IMR-90 (cell line): Measurements from ENCODE around the gene CCDC142. TPM values are rescaled to one million over a fixed set of nuclear protein-coding genes. Genes with fewer than 3 reads are reported as not detected.

Experiments
- ATAC-seq: fragments of 200-7000 bp; cut with Tn5 transposase; 2 replicates; pipeline ENCODE4 v1.9.1; 2020; ENCODE audit warnings: low read depth, mild to moderate bottlenecking, moderate library complexity
- BruUV-seq: library from RNA; stranded (reverse); fragments of 400-500 nt; replicated peaks from 2 replicates; lab custom pipeline; 2021; lab: Mats Ljungman, UMichigan
- CTCF ChIA-PET: fragments of 300-600 bp; formaldehyde crosslinking; extraction: SDS; loops from one replicate; lab custom pipeline; 2021; ENCODE audit warnings: antibody characterized with exemption; lab: Yijun Ruan, JAX
- POLR2A ChIA-PET: fragments of 300-600 bp; sonication (Branson Sonifier 250); formaldehyde crosslinking; loops from one replicate; lab custom pipeline; 2022; ENCODE audit warnings: antibody characterized with exemption; ENCODE audit not compliant: unreplicated experiment; lab: Charles Lee
- DNase-seq: peaks from one replicate; pipeline ENCODE4 v3.0.0; 2013
- H2AFZ ChIP-seq: replicated peaks from 2 replicates; pipeline ENCODE3; 2013; ENCODE audit warnings: low read length, mild to moderate bottlenecking; ENCODE audit not compliant: poor library complexity
- H2AK5ac ChIP-seq: 2 replicates; pipeline ENCODE4 v1.6.1; 2013; ENCODE audit warnings: low read depth, low read length, inconsistent platforms
- H2AK9ac ChIP-seq: replicated peaks from 2 replicates; pipeline ENCODE3; 2013; ENCODE audit warnings: mild to moderate bottlenecking, low read depth, low read length, moderate library complexity; ENCODE audit not compliant: poor library complexity
- H2BK120ac ChIP-seq: 2 replicates; pipeline ENCODE4 v1.6.1; 2013; ENCODE audit warnings: low read depth, low read length, inconsistent platforms
- H2BK15ac ChIP-seq: 3 replicates; pipeline ENCODE4 v1.6.1; 2013; ENCODE audit warnings: low read depth, low read length, inconsistent platforms
- H2BK20ac ChIP-seq: 2 replicates; pipeline ENCODE4 v1.6.1; 2013; ENCODE audit warnings: low read depth, mild to moderate bottlenecking, inconsistent platforms, low read length, moderate library complexity
- H2BK5ac ChIP-seq: 2 replicates; pipeline ENCODE4 v1.6.1; 2013; ENCODE audit warnings: mild to moderate bottlenecking, low read depth, low read length, inconsistent platforms; ENCODE audit not compliant: poor library complexity, severe bottlenecking
- H3K14ac ChIP-seq: replicated peaks from 2 replicates; pipeline ENCODE4 v1.6.1; 2013; ENCODE audit warnings: low read depth, low read length, inconsistent platforms
- H3K18ac ChIP-seq: 2 replicates; pipeline ENCODE4 v1.6.1; 2013; ENCODE audit warnings: low read depth, low read length, control low read depth
- H3K23ac ChIP-seq: 2 replicates; pipeline ENCODE4 v1.6.1; 2013; ENCODE audit warnings: low read depth, low read length, inconsistent platforms
- H3K27ac ChIP-seq: 2 replicates; pipeline ENCODE4 v1.5.1; 2013; ENCODE audit warnings: mild to moderate bottlenecking, control low read depth, low read length; ENCODE audit not compliant: insufficient read depth
- H3K27me3 ChIP-seq: 2 replicates; pipeline ENCODE4 v1.6.1; 2013; ENCODE audit warnings: low read length; ENCODE audit not compliant: control insufficient read depth, insufficient read depth
- H3K36me3 ChIP-seq: 2 replicates; pipeline ENCODE4 v1.6.1; 2013; ENCODE audit warnings: low read length, mixed read lengths; ENCODE audit not compliant: control insufficient read depth, insufficient read depth
- H3K4ac ChIP-seq: 2 replicates; pipeline ENCODE4 v1.6.1; 2013; ENCODE audit warnings: low read depth, low read length, inconsistent platforms
- H3K4me1 ChIP-seq: 2 replicates; pipeline ENCODE4 v1.6.1; 2013; ENCODE audit warnings: low read length, mixed read lengths; ENCODE audit not compliant: control insufficient read depth, insufficient read depth
- H3K4me2 ChIP-seq: 2 replicates; pipeline ENCODE4 v1.6.1; 2013; ENCODE audit warnings: low read depth, mild to moderate bottlenecking, control low read depth, low read length, moderate library complexity
- H3K4me3 ChIP-seq: 2 replicates; pipeline ENCODE4 v1.5.1; 2013; ENCODE audit warnings: low read depth, mild to moderate bottlenecking, control low read depth, low read length, moderate library complexity; ENCODE audit not compliant: insufficient read depth
- H3K56ac ChIP-seq: 2 replicates; pipeline ENCODE4 v1.6.1; 2013; ENCODE audit warnings: low read length, inconsistent platforms; ENCODE audit not compliant: insufficient read depth; ENCODE audit errors: extremely low read depth
- H3K79me1 ChIP-seq, 2 experiments: 2 replicates each; pipeline ENCODE4 v1.6.1; 2013; ENCODE audit warnings: low read length in 2 of 2, inconsistent platforms in 1 of 2, low read depth in 1 of 2
- H3K9ac ChIP-seq: 2 replicates; pipeline ENCODE4 v1.6.1; 2013; ENCODE audit warnings: low read depth, low read length, control low read depth
- H3K9me1 ChIP-seq: 2 replicates; pipeline ENCODE4 v1.6.1; 2013; ENCODE audit warnings: low read length, inconsistent platforms; ENCODE audit not compliant: insufficient read depth
- H3K9me3 ChIP-seq: 2 replicates; pipeline ENCODE4 v1.6.1; 2013; ENCODE audit warnings: low read length; ENCODE audit not compliant: control insufficient read depth, insufficient read depth
- H4K20me1 ChIP-seq: 2 replicates; pipeline ENCODE4 v1.6.1; 2013; ENCODE audit warnings: low read length, inconsistent platforms; ENCODE audit not compliant: insufficient read depth
- H4K5ac ChIP-seq: 2 replicates; pipeline ENCODE4 v1.6.1; 2013; ENCODE audit warnings: mild to moderate bottlenecking, low read depth, low read length, control low read depth
- H4K8ac ChIP-seq, 2 experiments: 2 replicates each; pipeline ENCODE4 v1.6.1; 2013; ENCODE audit warnings: low read depth in 2 of 2, low read length in 2 of 2, control low read depth in 1 of 2, inconsistent platforms in 1 of 2
- H4K91ac ChIP-seq: 2 replicates; pipeline ENCODE4 v1.6.1; 2013; ENCODE audit warnings: low read depth, low read length, inconsistent platforms; ENCODE audit not compliant: insufficient read depth
- CEBPB ChIP-seq: IDR thresholded peaks from 2 replicates; pipeline ENCODE4 v1.6.1; 2012; ENCODE audit warnings: low read depth, low read length, improper control_type of control experiment
- RCOR1 ChIP-seq: IDR thresholded peaks from 2 replicates; pipeline ENCODE4 v1.6.1; 2012; ENCODE audit warnings: mild to moderate bottlenecking, low read length, improper control_type of control experiment; ENCODE audit not compliant: insufficient replicate concordance
- WGBS, 2 experiments: methylation state at CpG; one replicate each; pipeline versions ENCODE4 v1.1.5 to v1.1.7; 2013; ENCODE audit warnings: missing lambda C conversion rate in 2 of 2; ENCODE audit not compliant: insufficient read length in 1 of 2; ENCODE audit errors: extremely low coverage in 2 of 2; 5-methylcytosine and 5-hydroxymethylcytosine counted together
- dilution Hi-C: fragments of 300-500 bp; cut with HindIII; formaldehyde crosslinking; loops from one replicate; pipeline ENCODE4 v1.14.3; 2018; ENCODE audit warnings: low sequenced_read_pairs; ENCODE audit not compliant: unreplicated experiment
- in situ Hi-C: fragments of 300-500 bp; cut with MboI; formaldehyde crosslinking; loops from 3 replicates; pipeline ENCODE4 v1.14.3; 2019; ENCODE audit warnings: low sequenced_read_pairs, inconsistent platforms, mixed read lengths
- intact Hi-C: fragments of 100-400 bp; cut with micrococcal nuclease; formaldehyde crosslinking; loops from 2 replicates; pipeline ENCODE4 v1.10.0; 2022
- polyA plus RNA-seq, 3 experiments: library from polyadenylated mRNA; depleted of rRNA; stranded (reverse); fragments of >200 nt; gene quantifications; 2 replicates each; pipeline ENCODE4 v1.2.3, GENCODE V29; 2012; ENCODE audit warnings: low replicate concordance in 1 of 3
- total RNA-seq: library from RNA; depleted of rRNA; stranded (reverse); fragments of >200 nt; gene quantifications from 2 replicates; pipeline ENCODE4 v1.2.3, GENCODE V29; 2012

CCDC142 gene
- total and polyA plus RNA-seq, 2 of the 4 experiments (the other 2 are of a cell fraction): 8.4 to 14.0 TPM

DNA sequence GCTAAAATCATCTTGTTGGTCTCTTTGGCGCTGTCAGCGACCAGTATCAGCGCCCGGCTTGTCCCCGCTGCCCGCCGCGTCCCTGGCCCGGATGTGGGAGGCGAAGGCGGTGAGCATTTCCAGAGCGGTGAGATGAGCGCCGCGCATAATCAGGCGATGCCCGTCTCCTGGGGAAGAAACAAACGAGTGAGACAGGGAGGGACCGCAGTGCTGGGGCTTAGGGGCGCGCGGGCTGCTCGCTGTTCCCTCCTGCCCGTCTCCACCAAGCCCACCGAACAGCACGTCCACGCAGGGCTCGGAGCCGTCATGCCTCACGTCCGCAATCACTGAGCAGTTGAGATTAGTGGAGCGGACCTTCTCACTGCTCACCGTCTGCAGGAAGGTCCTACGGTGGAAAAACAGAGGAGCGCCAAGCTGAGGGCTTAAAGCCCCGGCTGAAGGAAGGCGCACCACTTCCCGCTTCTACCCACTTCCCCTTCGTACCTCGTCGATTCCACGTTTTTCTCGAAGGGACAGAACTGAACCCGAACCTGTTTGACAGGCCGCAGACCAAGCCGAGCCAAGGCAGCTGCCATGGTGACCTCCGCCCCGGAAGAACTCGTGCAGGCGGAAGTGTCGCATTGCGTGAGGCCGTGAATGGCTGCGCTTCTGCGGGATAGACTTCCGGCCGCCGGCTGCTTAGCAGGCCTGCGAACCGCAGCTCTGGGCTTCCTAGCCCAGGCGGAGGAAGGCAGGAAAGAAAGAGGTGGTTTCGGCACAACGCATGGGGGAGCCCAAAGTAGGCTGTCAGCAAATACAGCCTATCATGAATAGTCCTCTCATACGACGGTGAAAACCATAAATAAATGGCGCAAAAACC, 10.5 kb downstream of the CCDC142 start, which contains the start of gene MRPL53:
MRPL53 (minus strand) TSS at position 595 of the 859 bp plus-strand sequence; CDS start at position 575, 20 bp downstream.
- peak within 1 kb of the TSS; percentile 48; the same call in 1 of the 2 replicates for H2BK120ac ChIP-seq
- no peak within 1 kb of the TSS for H2BK15ac ChIP-seq
- peaks cover 3 to 33% of the 10 kb centered on the region in 2 experiments; a peak in 3 of 4 replicates for H3K79me1 ChIP-seq
- in situ Hi-C loops: no loop called here
- H4K5ac ChIP-seq: peak within 1 kb of the TSS; percentile 96
- H3K18ac ChIP-seq: peak within 1 kb of the TSS; percentile 62
- H3K27ac ChIP-seq: peak within 1 kb of the TSS; percentile 91
- H3K4me1 ChIP-seq: peaks cover 4% of the 10 kb centered on the region; the same call in 1 of the 2 replicates
- H3K23ac ChIP-seq: peak within 1 kb of the TSS; percentile 97
- peak within 1 kb of the TSS; percentile 95 for H3K4ac ChIP-seq
- H3K4me2 ChIP-seq: peak within 1 kb of the TSS; percentile 89
- no peaks in the 10 kb centered on the region for H3K27me3 ChIP-seq
- no peaks in the 10 kb centered on the region for H3K9me3 ChIP-seq
- peak within 1 kb of the TSS; percentile 84 for H3K56ac ChIP-seq
- H2AK9ac ChIP-seq: peak within 1 kb of the TSS; percentile 87
- peak within 1 kb of the TSS; percentile 90 for H2AK5ac ChIP-seq
- H3K4me3 ChIP-seq: peak within 1 kb of the TSS; percentile 77
- peak within 1 kb of the TSS; percentile 97 to 99 for H4K8ac ChIP-seq
- peak within 1 kb of the TSS; percentile 92 for H2AFZ ChIP-seq
- DNase-seq (peak; percentile 92), ATAC-seq (peak; percentile 91)
- intact Hi-C loops: no loop called here
- no peak within 1 kb of the TSS for H2BK20ac ChIP-seq
- WGBS, 2 experiments: 3% methylated on average over 34 of the region's 66 CpGs; no CpG with 5 or more reads in 1 of the 2 experiments
- dilution Hi-C loops: no loop called here
- POLR2A ChIA-PET: interaction anchor here (1.1 kb wide), 1 partner anchor 9 kb away, joined by 5 read pairs; no protein-coding TSS in a partner anchor
- H3K36me3 ChIP-seq: peaks cover 20% of the 10 kb centered on the region
- peak within 1 kb of the TSS; percentile 96 for H3K14ac ChIP-seq
- no peak for TF ChIP-seq RCOR1
- peak; percentile 21; the same call in 1 of the 2 replicates for TF ChIP-seq CEBPB
- H3K9ac ChIP-seq: peak within 1 kb of the TSS; percentile 93
- BruUV-seq: TSS peak; percentile 86
- no peaks in the 10 kb centered on the region for H3K9me1 ChIP-seq
- H4K20me1 ChIP-seq: no peaks in the 10 kb centered on the region
- CTCF ChIA-PET: no interaction called here
- H4K91ac ChIP-seq: peak within 1 kb of the TSS; percentile 89
- H2BK5ac ChIP-seq: peak within 1 kb of the TSS; percentile 89
